Skin epidermis (tissue), 12 donors: ENCODE measurements around the gene CFAP69.

Experiments used
- H3K27ac ChIP-seq, 21 experiments: fragments of 200-600 bp; sonication (generic) in 11 of 21; one replicate each; pipeline ENCODE4 v1.5.0; 2020; ENCODE audit warnings: mild to moderate bottlenecking in 3 of 21, inconsistent platforms in 2 of 21, moderate library complexity in 2 of 21
- H3K4me3 ChIP-seq, 7 experiments: fragments of 200-600 bp; sonication (generic) in 2 of 7; one replicate each; pipeline ENCODE4 v1.5.0; 2020; ENCODE audit warnings: inconsistent platforms in 2 of 7, mild to moderate bottlenecking in 2 of 7, moderate library complexity in 1 of 7

Gene CFAP69

GRCh38 chr7:90262438-90262837 lies 17.5 kb downstream of the CFAP69 start:
- Histone ChIP-seq H3K27ac (no peak overlapping the region), H3K4me3 (no peak overlapping the region)

- peak overlapping the region in 9 of 21 experiments; percentile 35 to 80 (median 72) for H3K27ac ChIP-seq
- H3K4me3 ChIP-seq, result no peak overlapping the region
Observed at GRCh38 chr7:90266808-90267207, 21.8 kb downstream of the CFAP69 start.

- no peak overlapping the region for H3K4me3 ChIP-seq
- peak overlapping the region in 13 of 21 experiments; percentile 2 to 80 (median 59) for H3K27ac ChIP-seq
Observed at GRCh38 chr7:90267263-90267858, 22.4 kb downstream of the CFAP69 start.

GRCh38 chr7:90269163-90269562 lies 24.2 kb downstream of the CFAP69 start:
- peak overlapping the region in 2 of 21 experiments; percentile 42 to 69 for H3K27ac ChIP-seq
- no peak overlapping the region for H3K4me3 ChIP-seq

GRCh38 chr7:90270431-90271178 lies 25.6 kb downstream of the CFAP69 start:
- H3K27ac ChIP-seq, result peak overlapping the region in 3 of 21 experiments; percentile 12 to 69 (median 42)
- H3K4me3 ChIP-seq, result no peak overlapping the region

GRCh38 chr7:90271753-90272152 lies 26.8 kb downstream of the CFAP69 start:
- peak overlapping the region in 3 of 21 experiments; percentile 46 to 66 (median 54) for H3K27ac ChIP-seq
- no peak overlapping the region for H3K4me3 ChIP-seq

GRCh38 chr7:90272242-90272641 lies 27.3 kb downstream of the CFAP69 start:
- Histone ChIP-seq H3K4me3 (no peak overlapping the region), H3K27ac (peak overlapping the region in 4 of 21 experiments; percentile 46 to 74 (median 60))

- H3K27ac ChIP-seq, result peak overlapping the region in 1 of 21 experiments; percentile 66
Observed at GRCh38 chr7:90274161-90274560, 29.2 kb downstream of the CFAP69 start.

GRCh38 chr7:90276033-90276728 lies 31.2 kb downstream of the CFAP69 start:
- no peak overlapping the region for H3K27ac ChIP-seq
- no peak overlapping the region for H3K4me3 ChIP-seq

More at GRCh38 chr7:90274161-90274560, 29.2 kb downstream of the CFAP69 start:
- no peak overlapping the region for H3K4me3 ChIP-seq

GRCh38 chr7:90288154-90288553 lies 43.2 kb downstream of the CFAP69 start:
- H3K27ac ChIP-seq, result no peak overlapping the region
- H3K4me3 ChIP-seq, result no peak overlapping the region

GRCh38 chr7:90290244-90291113 lies 45.5 kb downstream of the CFAP69 start:
- no peak overlapping the region for H3K4me3 ChIP-seq
- no peak overlapping the region for H3K27ac ChIP-seq

GRCh38 chr7:90298145-90299038 lies 53.4 kb downstream of the CFAP69 start:
- no peak overlapping the region for H3K27ac ChIP-seq
- no peak overlapping the region for H3K4me3 ChIP-seq

GRCh38 chr7:90303241-90303640 lies 58.3 kb downstream of the CFAP69 start:
- H3K4me3 ChIP-seq, result no peak overlapping the region

GRCh38 chr7:90309872-90310271 lies 64.9 kb downstream of the CFAP69 start:
- H3K27ac ChIP-seq, result no peak overlapping the region

More at GRCh38 chr7:90303241-90303640, 58.3 kb downstream of the CFAP69 start:
- no peak overlapping the region for H3K27ac ChIP-seq

GRCh38 chr7:90311175-90311574 lies 66.2 kb downstream of the CFAP69 start:
- Histone ChIP-seq H3K27ac (no peak overlapping the region), H3K4me3 (no peak overlapping the region)

More at GRCh38 chr7:90309872-90310271, 64.9 kb downstream of the CFAP69 start:
- H3K4me3 ChIP-seq, result no peak overlapping the region

- H3K27ac ChIP-seq, result no peak overlapping the region
- H3K4me3 ChIP-seq, result no peak overlapping the region
Observed at GRCh38 chr7:90312745-90313144, 67.8 kb downstream of the CFAP69 start.

GRCh38 chr7:90313907-90314306 lies 68.9 kb downstream of the CFAP69 start:
- H3K4me3 ChIP-seq, result no peak overlapping the region

GRCh38 chr7:90320014-90320413 lies 75.0 kb downstream of the CFAP69 start:
- Histone ChIP-seq H3K27ac (no peak overlapping the region), H3K4me3 (no peak overlapping the region)

More at GRCh38 chr7:90313907-90314306, 68.9 kb downstream of the CFAP69 start:
- no peak overlapping the region for H3K27ac ChIP-seq

GRCh38 chr7:90320418-90320800 lies 75.4 kb downstream of the CFAP69 start:
- no peak overlapping the region for H3K4me3 ChIP-seq

More at GRCh38 chr7:90320418-90320800, 75.4 kb downstream of the CFAP69 start:
- H3K27ac ChIP-seq, result no peak overlapping the region
